PFSK-1 (cell line): Measurements from ENCODE around the gene FARS2.

Experiments
- FOXP2 ChIP-seq: optimal IDR thresholded peaks from 2 replicates; pipeline ENCODE3; 2011; ENCODE audit warnings: borderline replicate concordance, control low read depth, inconsistent platforms; ENCODE audit not compliant: insufficient read depth; ENCODE audit errors: extremely low read length, extremely low read depth
- POLR2AphosphoS5 ChIP-seq: IDR thresholded peaks from 2 replicates; pipeline ENCODE4 v1.6.1; 2012; ENCODE audit warnings: low read depth, mild to moderate bottlenecking, control low read depth, low read length, moderate library complexity
- REST ChIP-seq, 2 experiments: IDR thresholded peaks; 2 replicates each; pipeline versions ENCODE4 v1.6.1 to v1.8.0; 2011 to 2012; ENCODE audit warnings: low read depth in 2 of 2, low read length in 2 of 2, control low read depth in 1 of 2, inconsistent platforms in 1 of 2, mild to moderate bottlenecking in 1 of 2, moderate library complexity in 1 of 2; ENCODE audit not compliant: insufficient read depth in 1 of 2
- SIN3A ChIP-seq: IDR thresholded peaks from 2 replicates; pipeline ENCODE4 v1.6.1; 2012; ENCODE audit warnings: mild to moderate bottlenecking, low read length, moderate library complexity, borderline replicate concordance; ENCODE audit not compliant: insufficient read depth
- TAF1 ChIP-seq: IDR thresholded peaks from 2 replicates; pipeline ENCODE4 v1.6.1; 2012; ENCODE audit warnings: low read length, control low read depth, borderline replicate concordance; ENCODE audit not compliant: insufficient read depth

FARS2 gene

GRCh38 chr6:5373430-5373829, 112.1 kb downstream of the FARS2 start:
- TF ChIP-seq POLR2AphosphoS5 (no peak), REST (IDR thresholded peaks at IDR 0.05; ENCODE audit: insufficient read depth in 1 of 2, low read depth in 2 of 2, low read length in 2 of 2) (no peak), FOXP2 (no peak), TAF1 (no peak), SIN3A (no peak)

- TF ChIP-seq SIN3A, result no peak
- no peak for TF ChIP-seq FOXP2
- no peak for TF ChIP-seq POLR2AphosphoS5
- TF ChIP-seq TAF1, result no peak
Observed at GRCh38 chr6:5378331-5378730, 117.0 kb downstream of the FARS2 start.

GRCh38 chr6:5379647-5380242, 118.4 kb downstream of the FARS2 start:
- TF ChIP-seq TAF1 (no peak), SIN3A (no peak), REST (IDR thresholded peaks at IDR 0.05; ENCODE audit: insufficient read depth in 1 of 2, low read depth in 2 of 2, low read length in 2 of 2) (no peak), POLR2AphosphoS5 (no peak), FOXP2 (no peak)

- TF ChIP-seq REST (IDR thresholded peaks at IDR 0.05; ENCODE audit: insufficient read depth in 1 of 2, low read depth in 2 of 2, low read length in 2 of 2) (no peak), TAF1 (no peak), POLR2AphosphoS5 (no peak), FOXP2 (no peak), SIN3A (no peak)
Observed at GRCh38 chr6:5383856-5384255, 122.5 kb downstream of the FARS2 start.

- no peak for TF ChIP-seq SIN3A
- no peak for TF ChIP-seq POLR2AphosphoS5
- TF ChIP-seq FOXP2, result no peak
- no peak for TF ChIP-seq TAF1
- no peak for TF ChIP-seq REST (IDR thresholded peaks at IDR 0.05; ENCODE audit: insufficient read depth in 1 of 2, low read depth in 2 of 2, low read length in 2 of 2)
Observed at GRCh38 chr6:5384276-5384675, 123.0 kb downstream of the FARS2 start.
